ENCODE measurements around the gene GALNT10.

Gene GALNT10

DNA sequence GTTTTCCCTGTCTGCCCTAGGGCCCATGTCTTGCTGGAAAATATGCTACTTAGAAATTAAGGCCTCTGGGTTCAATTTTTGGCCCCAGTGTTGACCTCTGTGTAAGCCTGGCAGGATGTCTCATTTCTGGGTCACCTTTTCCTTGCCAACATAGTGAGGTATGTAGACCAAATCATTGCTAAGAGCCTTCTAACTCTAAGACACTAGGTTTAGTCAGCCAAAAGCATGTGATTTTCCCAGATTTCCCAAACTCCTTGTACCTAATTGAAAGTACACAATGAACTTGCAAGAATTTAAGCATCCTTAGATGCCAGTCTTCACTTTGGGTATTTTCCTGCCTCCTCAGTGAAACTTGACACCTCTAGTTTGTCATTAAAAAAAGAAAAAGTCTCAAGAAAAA, 77.0 kb downstream of the GALNT10 start:
- TF ChIP-seq ZFP3 (CRISPR knock-in tag; IDR thresholded peaks at IDR 0.05) (no peak), SNAI2 (CRISPR knock-in tag; IDR thresholded peaks at IDR 0.05) (no peak), OSR1 (CRISPR knock-in tag; IDR thresholded peaks at IDR 0.05) (no peak), CSDC2 (CRISPR knock-in tag; IDR thresholded peaks at IDR 0.05) (no peak), CSRNP3 (CRISPR knock-in tag; IDR thresholded peaks at IDR 0.05) (no peak), ZFP30 (CRISPR knock-in tag; IDR thresholded peaks at IDR 0.05) (no peak), ESRRG (CRISPR knock-in tag; IDR thresholded peaks at IDR 0.05) (no peak), PPARA (CRISPR knock-in tag; IDR thresholded peaks at IDR 0.05; ENCODE audit: borderline replicate concordance) (no peak), ZNF70 (CRISPR knock-in tag; IDR thresholded peaks at IDR 0.05) (no peak), TSHZ2 (CRISPR knock-in tag; IDR thresholded peaks at IDR 0.05) (no peak), TCF4 (CRISPR knock-in tag; IDR thresholded peaks at IDR 0.05; ENCODE audit: borderline replicate concordance) (no peak)

DNA sequence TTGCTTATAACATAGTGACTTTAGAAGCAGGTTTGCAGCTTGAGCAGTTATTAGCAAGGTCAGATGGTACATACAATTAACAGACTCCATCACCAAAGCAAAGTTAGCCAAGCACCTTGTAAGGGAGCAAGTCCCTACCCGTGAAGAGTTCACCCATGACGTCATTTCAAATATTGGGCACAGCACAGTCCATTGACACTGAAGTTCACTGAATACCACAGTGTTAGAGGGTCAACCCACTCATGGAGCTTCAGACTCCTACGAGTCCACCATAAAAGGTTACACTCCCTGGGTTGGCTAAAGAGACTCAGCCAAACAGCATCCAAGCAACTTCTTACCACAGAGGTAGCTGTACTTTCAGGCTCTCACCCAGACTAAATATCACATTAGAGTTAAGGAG, 77.5 kb downstream of the GALNT10 start:
- no peak for ATAC-seq
- TF ChIP-seq CSRNP3 (CRISPR knock-in tag; IDR thresholded peaks at IDR 0.05), result no peak
- no peak for TF ChIP-seq BACH2 (CRISPR knock-in tag; IDR thresholded peaks at IDR 0.05; ENCODE audit: borderline replicate concordance)
- TF ChIP-seq PATZ1 (CRISPR knock-in tag; IDR thresholded peaks at IDR 0.05; ENCODE audit: borderline replicate concordance), result no peak
- no peak for TF ChIP-seq SNAI2 (CRISPR knock-in tag; IDR thresholded peaks at IDR 0.05)
- TF ChIP-seq ZNF8 (CRISPR knock-in tag; IDR thresholded peaks at IDR 0.05), result no peak
- no peak for TF ChIP-seq ESRRG (CRISPR knock-in tag; IDR thresholded peaks at IDR 0.05)
- no peak for TF ChIP-seq ZFP3 (CRISPR knock-in tag; IDR thresholded peaks at IDR 0.05)
- TF ChIP-seq, protein P1, sequence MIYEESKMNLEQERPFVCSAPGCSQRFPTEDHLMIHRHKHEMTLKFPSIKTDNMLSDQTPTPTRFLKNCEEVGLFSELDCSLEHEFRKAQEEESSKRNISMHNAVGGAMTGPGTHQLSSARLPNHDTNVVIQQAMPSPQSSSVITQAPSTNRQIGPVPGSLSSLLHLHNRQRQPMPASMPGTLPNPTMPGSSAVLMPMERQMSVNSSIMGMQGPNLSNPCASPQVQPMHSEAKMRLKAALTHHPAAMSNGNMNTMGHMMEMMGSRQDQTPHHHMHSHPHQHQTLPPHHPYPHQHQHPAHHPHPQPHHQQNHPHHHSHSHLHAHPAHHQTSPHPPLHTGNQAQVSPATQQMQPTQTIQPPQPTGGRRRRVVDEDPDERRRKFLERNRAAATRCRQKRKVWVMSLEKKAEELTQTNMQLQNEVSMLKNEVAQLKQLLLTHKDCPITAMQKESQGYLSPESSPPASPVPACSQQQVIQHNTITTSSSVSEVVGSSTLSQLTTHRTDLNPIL (CRISPR knock-in tag; IDR thresholded peaks at IDR 0.05; ENCODE audit: low read depth), result no peak
- no peak for TF ChIP-seq RARB (CRISPR knock-in tag; IDR thresholded peaks at IDR 0.05)
- TF ChIP-seq ZNF70 (CRISPR knock-in tag; IDR thresholded peaks at IDR 0.05), result no peak
- TF ChIP-seq TCF4 (CRISPR knock-in tag; IDR thresholded peaks at IDR 0.05; ENCODE audit: borderline replicate concordance), result no peak
- no peak for TF ChIP-seq ISL1 (CRISPR knock-in tag; IDR thresholded peaks at IDR 0.05)
- no peak for TF ChIP-seq CSDC2 (CRISPR knock-in tag; IDR thresholded peaks at IDR 0.05)

More for the DNA sequence above, 77.0 kb downstream of the GALNT10 start:
- peak; percentile 46; the same call in 1 of the 3 replicates for ATAC-seq

DNA sequence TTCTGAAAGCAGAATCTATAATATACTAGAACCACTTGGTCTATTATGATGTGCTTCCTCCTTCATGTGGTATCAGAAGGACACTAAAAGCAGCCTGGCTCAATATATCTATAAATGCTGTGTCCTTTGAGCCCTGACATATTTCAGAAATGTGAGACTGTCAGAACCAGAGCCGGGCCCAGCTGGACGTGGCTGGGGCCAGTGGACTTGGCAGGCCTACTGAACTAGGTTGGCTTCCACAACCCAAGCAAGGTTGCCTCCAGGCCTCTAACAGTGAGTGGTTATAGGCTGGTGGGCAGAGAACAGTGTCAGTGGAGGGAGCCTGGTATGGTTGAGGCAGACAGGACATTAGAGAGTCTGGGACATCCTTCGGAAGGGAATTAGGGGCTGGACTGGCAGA, 78.9 kb downstream of the GALNT10 start:
- no peak for TF ChIP-seq ARNTL (CRISPR knock-in tag; IDR thresholded peaks at IDR 0.05; ENCODE audit: borderline replicate concordance, low read depth)
- no peak for TF ChIP-seq ESRRG (CRISPR knock-in tag; IDR thresholded peaks at IDR 0.05)

GRCh38 chr5:154271466-154271865, 80.9 kb downstream of the GALNT10 start:
- no peak for ATAC-seq
- TF ChIP-seq PPARA (CRISPR knock-in tag; IDR thresholded peaks at IDR 0.05; ENCODE audit: borderline replicate concordance) (no peak), SNAI2 (CRISPR knock-in tag; IDR thresholded peaks at IDR 0.05) (no peak), RARB (CRISPR knock-in tag; IDR thresholded peaks at IDR 0.05) (no peak), OSR1 (CRISPR knock-in tag; IDR thresholded peaks at IDR 0.05) (no peak), PATZ1 (CRISPR knock-in tag; IDR thresholded peaks at IDR 0.05; ENCODE audit: borderline replicate concordance) (no peak), ZFP30 (CRISPR knock-in tag; IDR thresholded peaks at IDR 0.05) (no peak)
- TF ChIP-seq, protein P1 (CRISPR knock-in tag; IDR thresholded peaks at IDR 0.05; ENCODE audit: low read depth), result no peak

More for the DNA sequence above, 78.9 kb downstream of the GALNT10 start:
- ATAC-seq, result no peak
